Keratinocyte (primary cell): ENCODE results near the gene DCP1B. TPM values are rescaled to one million over a fixed set of nuclear protein-coding genes. Genes with fewer than 3 reads are reported as not detected.

Source experiments
- DNase-seq: peaks from one replicate; pipeline ENCODE4 v3.0.0-alpha.2; 2011; ENCODE audit warnings: low read depth, missing footprints, low spot score
- FAIRE-seq: peaks from 2 replicates; lab custom pipeline; 2011; peaks lifted over from hg19 to GRCh38; lab: Jason Lieb, UNC
- H2AFZ ChIP-seq: 2 replicates; pipeline ENCODE4 v1.6.0; 2012; ENCODE audit warnings: low read length, control low read depth, inconsistent platforms; ENCODE audit not compliant: control insufficient read depth
- H3K27ac ChIP-seq: 2 replicates; pipeline ENCODE4 v1.5.1; 2011; ENCODE audit warnings: low read length; ENCODE audit not compliant: control insufficient read depth, insufficient read depth
- H3K27me3 ChIP-seq: 3 replicates; pipeline ENCODE4 v1.6.0; 2011; ENCODE audit warnings: low read length; ENCODE audit not compliant: control insufficient read depth, insufficient read depth; ENCODE audit errors: extremely low read depth
- H3K36me3 ChIP-seq, 2 experiments: 2 replicates in 1 of 2; 3 replicates in 1 of 2; pipeline ENCODE4 v1.5.1; 2011; ENCODE audit warnings: low read length in 2 of 2, mild to moderate bottlenecking in 1 of 2; ENCODE audit not compliant: control insufficient read depth in 2 of 2, insufficient read depth in 2 of 2; ENCODE audit errors: extremely low read depth in 1 of 2
- H3K4me1 ChIP-seq: 3 replicates; pipeline ENCODE4 v1.5.1; 2011; ENCODE audit warnings: low read length; ENCODE audit not compliant: control insufficient read depth, insufficient read depth; ENCODE audit errors: extremely low read depth
- H3K4me2 ChIP-seq: 3 replicates; pipeline ENCODE4 v1.6.0; 2011; ENCODE audit warnings: low read depth, low read length; ENCODE audit not compliant: control insufficient read depth, insufficient read depth; ENCODE audit errors: extremely low read depth
- H3K4me3 ChIP-seq, 3 experiments: fragments of 200-600 bp in 1 of 3; sonication (generic) in 1 of 3; 2 replicates in 2 of 3; 3 replicates in 1 of 3; pipeline ENCODE4 v1.5.1; 2011 to 2016; ENCODE audit warnings: low read length in 3 of 3, mild to moderate bottlenecking in 3 of 3, control low read depth in 2 of 3, inconsistent platforms in 1 of 3, low read depth in 1 of 3, mixed read lengths in 1 of 3, mixed run types in 1 of 3, moderate library complexity in 1 of 3; ENCODE audit not compliant: control insufficient read depth in 2 of 3, insufficient read depth in 2 of 3; ENCODE audit errors: extremely low read depth in 1 of 3
- H3K79me2 ChIP-seq: 2 replicates; pipeline ENCODE4 v1.6.0; 2012; ENCODE audit warnings: low read length; ENCODE audit not compliant: control insufficient read depth, insufficient read depth
- H3K9ac ChIP-seq: 3 replicates; pipeline ENCODE4 v1.6.0; 2011; ENCODE audit warnings: low read length; ENCODE audit not compliant: control insufficient read depth, insufficient read depth; ENCODE audit errors: extremely low read depth
- H3K9me1 ChIP-seq: 3 replicates; pipeline ENCODE4 v1.6.0; 2011; ENCODE audit warnings: low read length; ENCODE audit not compliant: control insufficient read depth, insufficient read depth; ENCODE audit errors: extremely low read depth
- H3K9me3 ChIP-seq: 2 replicates; pipeline ENCODE4 v1.5.1; 2012; ENCODE audit warnings: low read depth, low read length; ENCODE audit not compliant: control insufficient read depth
- H4K20me1 ChIP-seq: 3 replicates; pipeline ENCODE4 v1.6.0; 2011; ENCODE audit warnings: low read length; ENCODE audit not compliant: control insufficient read depth, insufficient read depth; ENCODE audit errors: extremely low read depth
- EZH2 ChIP-seq: IDR thresholded peaks from one replicate; pipeline ENCODE4 v1.6.1; 2012; ENCODE audit warnings: inconsistent platforms, mild to moderate bottlenecking, low read length, moderate library complexity
- dilution Hi-C: fragments of 300-500 bp; cut with MboI; formaldehyde crosslinking; loops from one replicate; pipeline ENCODE4 v1.7.0; 2020; ENCODE audit warnings: low sequenced_read_pairs; ENCODE audit not compliant: extremely low pct_ligation_motif_present
- polyA plus RNA-seq, 5 experiments: library from polyadenylated mRNA; depleted of rRNA in 3 of 5; stranded (reverse) in 3 of 5; stranded (forward) in 1 of 5; unstranded in 1 of 5; fragments of >200 nt; gene quantifications; 1 replicate in 1 of 5; 2 replicates in 3 of 5; 3 replicates in 1 of 5; pipeline versions ENCODE4 v1.2.1 to v1.2.3, GENCODE V29; 2011 to 2012; ENCODE audit warnings: missing spikeins in 2 of 5, low read depth in 1 of 5, low replicate concordance in 1 of 5
- TF ChIP-seq, protein P1 (sequence below), 3 experiments: IDR thresholded peaks in 1 of 3; conservative IDR thresholded peaks in 1 of 3; optimal IDR thresholded peaks in 1 of 3; 2 replicates in 2 of 3; 3 replicates in 1 of 3; pipeline versions ENCODE3 to v1.5.1; 2011; ENCODE audit warnings: low read length in 3 of 3, mild to moderate bottlenecking in 3 of 3, moderate library complexity in 2 of 3, control low read depth in 1 of 3, inconsistent platforms in 1 of 3; ENCODE audit not compliant: insufficient read depth in 2 of 3; ENCODE audit errors: extremely low read depth in 1 of 3

The DCP1B gene
- polyA plus RNA-seq, 1 donor (not counting 4 experiments of a cell fraction or from before 2014, with no cell fraction given): 9.7 TPM

- Histone ChIP-seq H3K4me3 (no peak overlapping the region), H3K9ac (no peak overlapping the region), H3K27ac (no peak overlapping the region), H3K27me3 (peaks cover 43% of the 10 kb centered on the region), H2AFZ (no peak overlapping the region), H3K9me3 (no peaks in the 10 kb centered on the region), H3K4me2 (no peak overlapping the region), H3K79me2 (no peaks in the 10 kb centered on the region), H4K20me1 (no peaks in the 10 kb centered on the region), H3K36me3 (no peaks in the 10 kb centered on the region), H3K9me1 (no peaks in the 10 kb centered on the region), H3K4me1 (no peaks in the 10 kb centered on the region)
- DNase-seq: no peak
- TF ChIP-seq, protein P1, sequence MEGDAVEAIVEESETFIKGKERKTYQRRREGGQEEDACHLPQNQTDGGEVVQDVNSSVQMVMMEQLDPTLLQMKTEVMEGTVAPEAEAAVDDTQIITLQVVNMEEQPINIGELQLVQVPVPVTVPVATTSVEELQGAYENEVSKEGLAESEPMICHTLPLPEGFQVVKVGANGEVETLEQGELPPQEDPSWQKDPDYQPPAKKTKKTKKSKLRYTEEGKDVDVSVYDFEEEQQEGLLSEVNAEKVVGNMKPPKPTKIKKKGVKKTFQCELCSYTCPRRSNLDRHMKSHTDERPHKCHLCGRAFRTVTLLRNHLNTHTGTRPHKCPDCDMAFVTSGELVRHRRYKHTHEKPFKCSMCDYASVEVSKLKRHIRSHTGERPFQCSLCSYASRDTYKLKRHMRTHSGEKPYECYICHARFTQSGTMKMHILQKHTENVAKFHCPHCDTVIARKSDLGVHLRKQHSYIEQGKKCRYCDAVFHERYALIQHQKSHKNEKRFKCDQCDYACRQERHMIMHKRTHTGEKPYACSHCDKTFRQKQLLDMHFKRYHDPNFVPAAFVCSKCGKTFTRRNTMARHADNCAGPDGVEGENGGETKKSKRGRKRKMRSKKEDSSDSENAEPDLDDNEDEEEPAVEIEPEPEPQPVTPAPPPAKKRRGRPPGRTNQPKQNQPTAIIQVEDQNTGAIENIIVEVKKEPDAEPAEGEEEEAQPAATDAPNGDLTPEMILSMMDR (optimal IDR thresholded peaks at IDR 0.05 in 1 of 3, IDR thresholded peaks at IDR 0.05 in 1 of 3, conservative IDR thresholded peaks at IDR 0.05 in 1 of 3; ENCODE audit: extremely low read depth in 1 of 3, insufficient read depth in 2 of 3, low read length in 3 of 3): no peak
- no peak for TF ChIP-seq EZH2
- dilution Hi-C loops: no loop called here
- no peak for FAIRE-seq
Measured at GRCh38 chr12:1915082-1915968, 88.9 kb downstream of the DCP1B start.

GRCh38 chr12:1914114-1914911 is 89.9 kb downstream of the DCP1B start:
- Histone ChIP-seq H3K27me3 (peaks cover 43% of the 10 kb centered on the region), H3K4me2 (no peak overlapping the region), H2AFZ (no peak overlapping the region), H3K4me1 (no peaks in the 10 kb centered on the region), H3K79me2 (no peaks in the 10 kb centered on the region), H3K9me3 (no peaks in the 10 kb centered on the region), H3K9ac (no peak overlapping the region), H3K27ac (no peak overlapping the region), H3K36me3 (no peaks in the 10 kb centered on the region), H3K4me3 (no peak overlapping the region), H3K9me1 (no peaks in the 10 kb centered on the region), H4K20me1 (no peaks in the 10 kb centered on the region)
- TF ChIP-seq, protein P1 (optimal IDR thresholded peaks at IDR 0.05 in 1 of 3, IDR thresholded peaks at IDR 0.05 in 1 of 3, conservative IDR thresholded peaks at IDR 0.05 in 1 of 3; ENCODE audit: extremely low read depth in 1 of 3, insufficient read depth in 2 of 3, low read length in 3 of 3): no peak
- no peak for TF ChIP-seq EZH2
- FAIRE-seq: no peak
- no peak for DNase-seq
- dilution Hi-C loops: no loop called here
